Fibroblast of skin of right quadriceps (primary cell): Measurements from ENCODE around the gene KCNQ2.
A peak's percentile ranks its signal among the peaks of the same experiment; 100 is the strongest.

ENCODE experiments used
- DNase-seq: peaks from one replicate; pipeline ENCODE4 v3.0.0-alpha.2; 2013

KCNQ2 gene

GRCh38 chr20:63449796-63450730 lies 22.4 kb downstream of the KCNQ2 start:
- no peak for DNase-seq

GRCh38 chr20:63449025-63449424 lies 23.4 kb downstream of the KCNQ2 start:
- DNase-seq: no peak

GRCh38 chr20:63448031-63448430 lies 24.4 kb downstream of the KCNQ2 start:
- no peak for DNase-seq

GRCh38 chr20:63447320-63447719 lies 25.1 kb downstream of the KCNQ2 start:
- no peak for DNase-seq

- no peak for DNase-seq
These were observed 26.0 kb downstream of the KCNQ2 start for GRCh38 chr20:63446216-63447024.

- no peak for DNase-seq
These were observed 27.2 kb downstream of the KCNQ2 start for GRCh38 chr20:63445075-63445734.

- DNase-seq: no peak
These were observed 27.9 kb downstream of the KCNQ2 start for GRCh38 chr20:63444548-63444947.

GRCh38 chr20:63443606-63444395 lies 28.7 kb downstream of the KCNQ2 start:
- DNase-seq: no peak

- no peak for DNase-seq
These were observed 30.4 kb downstream of the KCNQ2 start for GRCh38 chr20:63442100-63442493.

- DNase-seq: no peak
These were observed 31.0 kb downstream of the KCNQ2 start for GRCh38 chr20:63441136-63442099.

- no peak for DNase-seq
These were observed 32.0 kb downstream of the KCNQ2 start for GRCh38 chr20:63440366-63440955.

GRCh38 chr20:63439866-63440265 lies 32.6 kb downstream of the KCNQ2 start:
- no peak for DNase-seq

- no peak for DNase-seq
These were observed 34.3 kb downstream of the KCNQ2 start for GRCh38 chr20:63438121-63438520.

- no peak for DNase-seq
These were observed 36.9 kb downstream of the KCNQ2 start for GRCh38 chr20:63435552-63435951.

GRCh38 chr20:63434599-63435378 lies 37.7 kb downstream of the KCNQ2 start:
- peak; percentile 67 for DNase-seq

GRCh38 chr20:63433756-63434531 lies 38.5 kb downstream of the KCNQ2 start:
- no peak for DNase-seq

GRCh38 chr20:63433351-63433750 lies 39.1 kb downstream of the KCNQ2 start:
- no peak for DNase-seq

- no peak for DNase-seq
These were observed 39.7 kb downstream of the KCNQ2 start for GRCh38 chr20:63432577-63433325.
